Retinal pigment epithelial cell (primary cell): ENCODE results near the gene SULT2B1.

Source experiments
- DNase-seq: peaks from one replicate; pipeline ENCODE4 v3.0.0-alpha.2; 2010; ENCODE audit warnings: low read depth
- H3K4me3 ChIP-seq: 2 replicates; pipeline ENCODE4 v1.5.1; 2011; ENCODE audit warnings: mild to moderate bottlenecking, low read length, control low read depth, moderate library complexity
- TF ChIP-seq, protein P1 (sequence below): conservative IDR thresholded peaks from 2 replicates; pipeline ENCODE4 v1.5.1; 2011; ENCODE audit warnings: low read depth, low read length, control low read depth, inconsistent platforms

Gene SULT2B1

DNA sequence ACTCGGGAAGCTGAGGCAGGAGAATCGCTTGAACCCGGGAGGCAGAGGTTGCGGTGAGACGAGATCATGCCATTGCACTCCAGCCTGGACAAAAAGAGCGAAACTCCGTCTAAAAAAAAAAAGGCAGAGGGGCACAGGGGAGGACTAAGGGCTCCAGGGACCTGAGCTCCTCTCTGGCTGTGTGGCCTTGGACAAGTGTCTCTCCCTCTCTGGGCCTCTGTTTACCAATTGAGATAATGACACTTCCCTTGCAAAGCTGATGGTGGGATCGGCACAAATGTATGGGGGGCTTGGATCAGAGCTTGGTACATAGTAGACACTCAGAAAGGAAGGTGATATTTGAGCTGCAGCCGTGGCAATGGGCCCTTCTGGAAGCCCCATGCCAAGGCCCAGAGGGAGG lies 43.2 kb downstream of the SULT2B1 start:
- H3K4me3 ChIP-seq = no peak overlapping the region
- DNase-seq = no peak
- TF ChIP-seq, protein P1, sequence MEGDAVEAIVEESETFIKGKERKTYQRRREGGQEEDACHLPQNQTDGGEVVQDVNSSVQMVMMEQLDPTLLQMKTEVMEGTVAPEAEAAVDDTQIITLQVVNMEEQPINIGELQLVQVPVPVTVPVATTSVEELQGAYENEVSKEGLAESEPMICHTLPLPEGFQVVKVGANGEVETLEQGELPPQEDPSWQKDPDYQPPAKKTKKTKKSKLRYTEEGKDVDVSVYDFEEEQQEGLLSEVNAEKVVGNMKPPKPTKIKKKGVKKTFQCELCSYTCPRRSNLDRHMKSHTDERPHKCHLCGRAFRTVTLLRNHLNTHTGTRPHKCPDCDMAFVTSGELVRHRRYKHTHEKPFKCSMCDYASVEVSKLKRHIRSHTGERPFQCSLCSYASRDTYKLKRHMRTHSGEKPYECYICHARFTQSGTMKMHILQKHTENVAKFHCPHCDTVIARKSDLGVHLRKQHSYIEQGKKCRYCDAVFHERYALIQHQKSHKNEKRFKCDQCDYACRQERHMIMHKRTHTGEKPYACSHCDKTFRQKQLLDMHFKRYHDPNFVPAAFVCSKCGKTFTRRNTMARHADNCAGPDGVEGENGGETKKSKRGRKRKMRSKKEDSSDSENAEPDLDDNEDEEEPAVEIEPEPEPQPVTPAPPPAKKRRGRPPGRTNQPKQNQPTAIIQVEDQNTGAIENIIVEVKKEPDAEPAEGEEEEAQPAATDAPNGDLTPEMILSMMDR = no peak

DNA sequence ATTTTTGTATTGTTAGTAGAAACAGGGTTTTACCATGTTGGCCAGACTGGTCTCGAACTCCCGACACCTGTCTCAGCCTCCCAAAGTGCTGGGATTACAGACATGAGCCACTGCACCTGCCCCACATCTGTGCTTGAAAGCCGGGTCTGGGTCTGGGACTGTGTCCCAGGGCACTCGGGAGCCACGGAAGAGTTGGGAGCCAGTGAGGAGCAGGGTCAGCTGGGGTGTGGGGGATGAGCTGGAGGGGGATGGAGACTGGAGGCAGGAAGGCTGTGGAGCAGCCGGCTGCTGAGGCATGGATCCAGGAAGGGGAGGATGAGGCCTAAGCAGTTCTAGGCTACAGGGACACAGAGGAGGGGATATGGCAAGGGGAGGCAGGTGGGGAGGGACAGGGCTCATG lies 43.9 kb downstream of the SULT2B1 start:
- H3K4me3 ChIP-seq = no peak overlapping the region
- no peak for DNase-seq
- TF ChIP-seq, protein P1 = no peak

DNA sequence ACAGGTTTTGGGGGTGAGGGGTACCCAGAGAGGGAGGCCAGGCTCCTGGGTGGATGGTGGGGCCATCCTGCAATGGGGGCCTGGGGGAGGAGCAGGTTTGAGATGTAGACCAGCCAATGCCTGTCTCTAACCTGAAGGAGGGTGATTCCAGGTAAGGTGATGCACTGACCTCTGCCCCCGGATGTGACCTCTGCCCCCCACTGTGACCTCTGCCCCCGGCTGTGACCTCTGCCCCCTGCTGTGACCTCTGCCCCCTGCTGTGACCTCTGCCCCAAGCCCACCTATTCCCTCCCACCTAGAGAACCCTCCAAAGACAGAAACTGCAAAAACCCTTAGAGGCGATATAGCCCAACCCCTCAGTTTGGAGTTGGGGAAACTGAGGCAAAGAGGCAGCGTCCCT lies 44.3 kb downstream of the SULT2B1 start:
- TF ChIP-seq, protein P1 = no peak
- DNase-seq = no peak
- no peak overlapping the region for H3K4me3 ChIP-seq

DNA sequence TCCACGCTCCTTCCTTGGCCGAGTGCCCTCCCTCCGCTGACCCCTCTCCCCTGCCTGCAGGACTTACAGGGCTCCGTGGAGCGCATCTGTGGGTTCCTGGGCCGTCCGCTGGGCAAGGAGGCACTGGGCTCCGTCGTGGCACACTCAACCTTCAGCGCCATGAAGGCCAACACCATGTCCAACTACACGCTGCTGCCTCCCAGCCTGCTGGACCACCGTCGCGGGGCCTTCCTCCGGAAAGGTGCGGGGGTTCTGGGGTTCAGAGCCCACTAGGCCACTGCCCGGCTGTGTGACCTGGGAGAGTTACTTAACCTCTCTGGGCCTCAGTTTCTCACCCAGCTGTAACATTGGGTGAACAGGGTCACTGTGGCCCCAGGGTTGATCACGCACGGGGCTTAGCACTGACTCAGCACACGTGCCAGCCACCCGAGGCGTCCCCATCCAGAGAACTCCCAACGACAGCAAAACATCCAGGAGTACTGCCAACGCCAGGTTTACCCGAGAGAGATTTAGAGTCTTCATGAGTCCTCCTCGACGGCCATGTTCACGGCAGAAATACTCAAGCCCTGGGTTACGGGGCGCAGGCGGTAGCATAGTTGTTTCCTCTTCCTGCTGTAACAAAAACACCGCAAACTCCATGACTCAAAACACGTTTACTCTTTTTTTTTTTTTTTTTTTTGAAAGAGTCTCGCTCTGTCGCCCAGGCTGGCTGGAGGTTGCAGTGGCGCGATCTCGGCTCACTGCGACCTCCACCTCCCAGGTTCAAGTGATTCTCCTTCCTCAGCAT lies 44.9 kb downstream of the SULT2B1 start:
- TF ChIP-seq, protein P1 = no peak
- no peak overlapping the region for H3K4me3 ChIP-seq
- DNase-seq = no peak

DNA sequence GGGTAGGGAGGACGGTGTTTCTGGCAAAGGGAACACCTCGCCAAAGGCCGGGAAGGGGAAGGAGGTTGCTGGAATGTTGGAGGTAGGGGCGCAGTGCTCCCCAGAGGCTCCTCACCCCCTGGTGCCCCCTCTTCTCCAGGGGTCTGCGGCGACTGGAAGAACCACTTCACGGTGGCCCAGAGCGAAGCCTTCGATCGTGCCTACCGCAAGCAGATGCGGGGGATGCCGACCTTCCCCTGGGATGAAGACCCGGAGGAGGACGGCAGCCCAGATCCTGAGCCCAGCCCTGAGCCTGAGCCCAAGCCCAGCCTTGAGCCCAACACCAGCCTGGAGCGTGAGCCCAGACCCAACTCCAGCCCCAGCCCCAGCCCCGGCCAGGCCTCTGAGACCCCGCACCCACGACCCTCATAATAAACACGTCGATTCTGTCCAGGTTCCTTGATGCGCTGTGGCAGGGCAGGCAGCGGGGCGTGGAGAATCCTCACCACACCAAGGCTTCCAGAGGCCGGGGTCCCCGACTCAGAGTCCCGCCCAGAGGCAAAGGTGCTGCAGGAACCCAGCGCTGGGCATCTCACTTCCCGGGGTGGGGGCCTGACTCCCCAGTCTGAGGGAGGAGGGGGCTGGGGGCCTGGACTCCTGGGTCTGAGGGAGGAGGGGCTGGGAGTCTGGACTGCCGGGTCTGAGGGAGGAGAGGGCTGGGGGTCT lies 47.2 kb downstream of the SULT2B1 start:
- no peak for DNase-seq
- no peak overlapping the region for H3K4me3 ChIP-seq
- TF ChIP-seq, protein P1 = no peak

DNA sequence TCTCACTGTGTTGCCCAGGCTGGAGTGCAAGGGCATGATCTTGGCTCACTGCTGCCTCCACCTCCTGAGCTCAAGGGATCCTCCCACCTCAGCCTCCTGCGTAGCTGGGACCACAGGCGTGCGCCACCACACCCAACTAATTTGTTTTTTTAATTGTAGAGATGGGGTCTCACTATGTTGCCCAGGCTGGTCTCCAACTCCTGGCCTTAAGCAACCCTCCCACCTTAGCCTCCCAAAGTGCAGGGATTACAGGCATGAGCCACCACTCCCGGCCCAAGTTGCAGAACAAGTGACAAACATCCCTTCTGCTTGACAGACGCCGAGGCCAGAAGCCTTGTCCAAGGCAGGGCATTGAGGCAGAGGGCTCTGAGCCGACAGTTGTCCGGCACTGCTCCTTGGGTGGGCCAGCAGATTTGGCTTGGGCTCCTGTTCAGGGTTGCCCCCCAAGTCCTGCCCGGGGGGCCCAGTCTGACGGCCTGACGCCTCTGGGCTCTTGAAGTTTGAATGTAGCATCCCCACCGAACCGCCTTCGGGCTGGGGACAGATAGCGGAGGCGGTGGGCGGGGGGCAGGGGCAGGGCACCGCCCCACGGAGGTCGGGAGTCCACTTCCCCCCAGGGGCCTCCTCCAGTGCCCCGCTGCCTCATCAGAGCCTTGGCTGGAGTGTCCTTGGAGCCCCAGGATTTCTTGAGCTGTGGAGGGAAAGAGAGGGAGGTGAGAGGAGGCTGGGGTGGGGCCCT lies 48.9 kb downstream of the SULT2B1 start:
- TF ChIP-seq, protein P1 = no peak
- no peak overlapping the region for H3K4me3 ChIP-seq
- DNase-seq = no peak
